ENCODE measurements around the gene STX1A.

The STX1A gene

GRCh38 chr7:73708961-73709549 is 10.4 kb downstream of the STX1A start:
- no peak for DNase-seq (ENCODE audit: low read depth in 1 of 2, low spot score in 1 of 2)

- no peak for DNase-seq (ENCODE audit: low read depth in 1 of 2, low spot score in 1 of 2)
Observed at GRCh38 chr7:73707045-73707631, 12.3 kb downstream of the STX1A start.

GRCh38 chr7:73706126-73707044 is 13.1 kb downstream of the STX1A start:
- no peak for DNase-seq (ENCODE audit: low read depth in 1 of 2, low spot score in 1 of 2)

- no peak for DNase-seq (ENCODE audit: low read depth in 1 of 2, low spot score in 1 of 2)
Observed at GRCh38 chr7:73705551-73705920, 13.9 kb downstream of the STX1A start.

- DNase-seq (ENCODE audit: low read depth in 1 of 2, low spot score in 1 of 2), result no peak
Observed at GRCh38 chr7:73704640-73705550, 14.6 kb downstream of the STX1A start.

- no peak for DNase-seq (ENCODE audit: low read depth in 1 of 2, low spot score in 1 of 2)
Observed at GRCh38 chr7:73703757-73704639, 15.5 kb downstream of the STX1A start.

- no peak for DNase-seq (ENCODE audit: low read depth in 1 of 2, low spot score in 1 of 2)
Observed at GRCh38 chr7:73703225-73703624, 16.2 kb downstream of the STX1A start.

GRCh38 chr7:73702665-73703064 is 16.8 kb downstream of the STX1A start:
- no peak for DNase-seq (ENCODE audit: low read depth in 1 of 2, low spot score in 1 of 2)

GRCh38 chr7:73702226-73702625 is 17.2 kb downstream of the STX1A start:
- no peak for DNase-seq (ENCODE audit: low read depth in 1 of 2, low spot score in 1 of 2)

- no peak for DNase-seq (ENCODE audit: low read depth in 1 of 2, low spot score in 1 of 2)
Observed at GRCh38 chr7:73701357-73701995, 18.0 kb downstream of the STX1A start.

- no peak for DNase-seq (ENCODE audit: low read depth in 1 of 2, low spot score in 1 of 2)
Observed at GRCh38 chr7:73700581-73701134, 18.8 kb downstream of the STX1A start.

GRCh38 chr7:73700069-73700423 is 19.4 kb downstream of the STX1A start:
- DNase-seq (ENCODE audit: low read depth in 1 of 2, low spot score in 1 of 2), result no peak

GRCh38 chr7:73699370-73700068 is 19.9 kb downstream of the STX1A start:
- no peak for DNase-seq (ENCODE audit: low read depth in 1 of 2, low spot score in 1 of 2)

- no peak for DNase-seq (ENCODE audit: low read depth in 1 of 2, low spot score in 1 of 2)
Observed at GRCh38 chr7:73698410-73698809, 21.1 kb downstream of the STX1A start.

- no peak for DNase-seq (ENCODE audit: low read depth in 1 of 2, low spot score in 1 of 2)
Observed at GRCh38 chr7:73696372-73696771, 23.1 kb downstream of the STX1A start.

- DNase-seq (ENCODE audit: low read depth in 1 of 2, low spot score in 1 of 2), result no peak
Observed at GRCh38 chr7:73690646-73691045, 28.8 kb downstream of the STX1A start.

GRCh38 chr7:73688288-73688687 is 31.2 kb downstream of the STX1A start:
- DNase-seq (ENCODE audit: low read depth in 1 of 2, low spot score in 1 of 2), result no peak

GRCh38 chr7:73685311-73685710 is 34.2 kb downstream of the STX1A start:
- DNase-seq (ENCODE audit: low read depth in 1 of 2, low spot score in 1 of 2), result no peak
